Tongue (tissue), 2 donors: ENCODE data around the gene SPAG9. TPM values are rescaled to one million over a fixed set of nuclear protein-coding genes. Genes with fewer than 3 reads are reported as not detected.
A peak's percentile ranks its signal among the peaks of the same experiment; 100 is the strongest.
"Not testable (repeated sequence)": the region's sequence is repeated elsewhere in the genome, so short reads cannot be mapped to it uniquely, and the experiment has no call there.

ENCODE experiments used
- DNase-seq: peaks from one replicate; pipeline ENCODE4 v3.0.0-alpha.2; 2015
- total RNA-seq: library from RNA; depleted of rRNA; stranded (reverse); fragments of >200 nt; gene quantifications from one replicate; pipeline ENCODE4 v1.2.3, GENCODE V29; 2014

The SPAG9 gene
- total RNA-seq, 1 donor from 2014 or later = 153 TPM

DNA sequence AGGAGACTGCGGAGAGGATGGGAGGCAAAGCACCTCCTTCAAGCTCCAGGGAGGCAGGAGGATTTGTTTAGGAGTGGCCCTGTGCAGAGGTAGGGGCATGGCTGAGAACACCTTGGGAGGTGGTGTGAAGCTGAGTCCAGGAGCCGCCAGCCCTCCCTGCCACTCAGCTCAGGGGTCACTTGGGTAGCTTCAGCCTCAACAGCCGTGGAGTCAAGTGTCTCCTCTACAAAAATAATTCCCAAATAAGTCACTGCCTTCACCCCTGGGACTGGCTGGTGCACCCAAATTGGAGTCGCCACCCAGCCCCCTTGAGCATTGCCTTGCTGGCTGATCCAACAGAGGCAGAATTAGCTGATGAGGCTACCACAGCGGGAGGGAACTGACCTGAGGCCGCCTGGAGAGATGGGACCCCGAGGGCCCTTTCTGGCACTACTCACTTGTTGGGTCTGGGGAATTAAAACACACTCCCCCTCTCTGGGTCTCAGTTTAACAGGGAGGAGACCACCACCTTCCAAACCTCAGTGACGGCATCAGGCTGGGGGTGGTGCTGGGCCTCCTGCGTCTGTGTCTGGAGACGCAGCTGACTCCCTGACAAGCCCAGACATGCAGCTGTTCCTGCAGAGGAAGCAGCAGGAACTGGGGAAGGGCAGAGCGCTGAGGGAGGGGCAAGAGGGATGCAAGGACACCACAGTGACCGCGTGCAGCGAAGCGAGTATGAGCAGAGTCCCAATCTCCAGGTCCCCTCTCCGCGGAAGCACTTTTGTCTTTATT is 166.7 kb downstream of the SPAG9 start:
- peak; percentile 94 for DNase-seq

DNA sequence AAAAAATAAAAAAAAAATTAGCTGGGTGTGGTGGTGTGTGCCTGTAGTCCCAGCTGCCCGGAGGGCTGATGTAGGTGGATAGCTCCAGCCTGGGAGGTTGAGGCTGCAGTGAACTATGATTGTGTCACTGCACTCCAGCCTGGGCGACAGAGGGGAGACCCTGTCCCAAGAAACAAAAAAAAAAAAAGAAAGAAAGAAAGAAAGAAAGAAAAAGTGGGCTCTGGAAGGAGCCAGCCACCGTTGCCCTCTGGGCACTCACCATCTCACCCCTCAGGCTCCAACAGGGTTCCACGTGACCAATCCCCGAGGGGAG is 167.2 kb downstream of the SPAG9 start:
- DNase-seq = no peak

DNA sequence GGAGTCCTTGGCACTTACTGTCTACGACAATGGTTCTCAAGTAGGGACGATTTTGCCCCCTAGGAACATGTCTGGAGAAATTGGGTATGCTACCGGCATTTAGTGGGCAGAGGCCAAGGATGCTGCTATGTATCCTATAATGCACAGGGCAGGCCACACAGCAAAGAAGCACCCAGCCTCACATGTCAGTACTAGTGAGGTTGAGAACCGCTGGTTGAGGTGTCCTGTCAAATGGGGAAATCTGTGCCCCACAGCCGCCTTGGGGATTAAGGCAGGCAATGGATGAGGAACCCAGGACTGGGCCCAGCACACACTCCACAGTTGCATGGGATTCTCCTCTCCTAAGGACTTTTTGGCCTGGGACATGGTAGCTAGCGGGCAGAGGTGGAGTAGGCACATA is 167.8 kb downstream of the SPAG9 start:
- no peak for DNase-seq

DNA sequence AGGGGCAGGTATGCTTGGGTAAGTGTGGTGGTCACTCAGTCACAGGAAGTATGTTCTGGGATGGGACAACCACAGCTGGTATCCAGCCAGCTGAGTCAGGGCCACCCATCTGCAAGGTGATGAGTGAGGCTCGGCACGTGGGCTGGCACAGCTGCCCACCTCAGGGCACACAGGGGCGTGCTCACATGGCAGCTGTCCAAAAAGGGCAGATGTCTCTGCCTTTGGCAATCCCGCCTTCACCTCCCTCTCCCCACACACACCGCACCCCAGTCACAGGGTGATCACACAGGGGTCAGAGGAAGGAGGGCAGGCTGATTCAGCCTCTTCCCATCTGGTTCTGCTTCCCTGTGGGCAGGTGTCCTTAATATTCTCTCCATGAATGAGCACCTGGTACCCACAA is 168.7 kb downstream of the SPAG9 start:
- DNase-seq = peak; percentile 92

DNA sequence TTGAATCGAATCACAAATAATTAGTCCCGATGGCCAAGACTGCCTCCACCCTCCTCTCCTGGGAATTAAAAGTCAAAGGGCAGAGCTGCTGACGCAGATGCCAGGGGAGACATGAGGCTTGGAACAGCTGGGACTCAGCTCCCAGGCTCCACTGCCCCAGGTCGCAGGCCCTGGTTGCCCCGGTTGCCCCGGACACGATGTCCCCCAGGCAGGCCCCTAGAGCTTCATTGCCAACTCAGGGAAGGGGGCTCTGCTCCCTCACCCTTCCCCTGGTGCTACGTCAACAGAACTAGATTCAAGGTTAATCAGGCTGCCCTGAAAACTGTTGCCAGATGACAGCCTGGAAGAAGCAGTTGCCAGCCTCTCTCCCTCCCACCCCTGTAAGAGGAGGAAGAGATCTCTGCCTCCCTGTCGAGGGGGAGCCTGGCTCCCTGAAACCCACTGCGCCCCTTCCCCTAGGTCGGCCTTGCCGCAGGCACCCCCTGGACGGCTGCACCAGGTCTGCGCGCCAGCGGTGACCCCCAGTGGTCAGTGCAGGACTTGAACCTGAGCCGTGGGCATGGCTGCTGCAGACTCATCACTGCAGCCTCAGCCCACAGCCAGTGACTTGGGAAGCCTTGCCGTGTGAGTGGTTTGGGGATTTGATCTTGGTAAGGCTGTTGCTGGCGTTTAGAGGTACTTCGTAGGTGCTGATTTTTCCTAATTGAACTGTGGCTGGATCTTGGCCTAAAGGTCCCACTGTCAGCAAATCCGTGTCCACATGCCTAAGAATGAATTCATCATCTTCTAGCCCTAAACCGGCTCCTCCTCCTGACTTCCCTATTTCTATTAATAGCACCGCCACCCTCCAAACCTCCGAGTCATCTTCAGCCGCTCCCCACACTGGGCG is 170.4 kb downstream of the SPAG9 start:
- peak; percentile 70 for DNase-seq

DNA sequence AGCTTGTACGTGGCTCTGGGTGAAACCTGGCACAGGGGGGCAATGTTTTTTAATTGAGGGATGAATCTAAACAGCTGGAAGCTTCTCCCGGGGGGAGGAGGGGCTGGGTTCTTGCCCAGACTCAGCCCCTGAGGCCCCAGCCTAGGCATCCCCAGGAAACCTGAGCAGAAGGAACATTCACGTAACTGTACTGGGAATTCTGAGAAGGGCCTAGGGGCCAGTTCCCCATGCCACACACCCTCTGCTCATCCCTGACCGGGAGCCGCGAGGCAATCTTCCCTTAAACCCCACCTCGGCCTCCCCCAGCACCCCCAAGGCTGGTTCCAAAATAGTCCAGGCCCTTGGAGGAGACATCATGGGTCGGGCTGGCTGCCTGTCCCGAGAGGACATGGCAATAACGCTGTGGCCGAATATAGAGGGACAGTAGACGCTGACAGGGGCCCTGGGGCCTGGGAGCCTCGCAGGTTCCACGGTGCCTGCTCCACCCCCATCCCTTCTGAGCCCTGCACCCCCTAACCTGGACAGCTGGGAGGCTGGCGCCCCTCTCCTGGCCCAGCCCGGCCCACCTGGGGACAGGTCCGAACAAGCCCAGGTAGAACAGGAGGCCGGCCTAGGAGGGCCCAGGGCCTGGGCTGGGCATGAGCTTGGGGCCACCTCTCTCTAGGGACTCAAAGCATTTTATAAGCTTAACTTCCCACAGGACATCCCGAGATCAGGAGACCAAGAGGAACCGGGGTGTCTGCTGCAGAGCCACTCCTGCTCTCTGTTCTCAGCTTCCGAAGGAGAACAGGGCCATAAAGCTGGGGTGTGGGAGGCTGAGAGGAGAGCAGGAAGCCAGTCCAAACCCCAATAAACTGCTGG is 171.3 kb downstream of the SPAG9 start:
- peak; percentile 76 for DNase-seq

DNA sequence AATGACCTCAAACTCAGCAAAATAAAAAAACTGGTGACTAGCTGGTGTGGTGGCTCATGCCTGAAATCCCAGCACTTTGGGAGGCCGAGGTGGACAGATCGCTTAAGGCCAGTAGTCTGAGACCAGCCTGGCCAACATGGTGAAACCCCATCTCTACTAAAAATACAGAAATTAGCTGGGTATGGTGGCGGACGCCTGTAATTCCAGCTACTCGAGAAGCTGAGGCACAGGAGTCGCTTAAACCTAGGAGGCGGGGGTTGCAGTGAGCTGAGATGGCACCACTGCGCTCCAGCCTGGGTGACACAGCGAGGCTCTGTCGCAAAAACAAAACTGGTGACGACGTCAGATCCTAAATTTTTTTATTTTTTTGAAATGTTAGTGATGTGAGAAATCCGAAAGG is 172.0 kb downstream of the SPAG9 start:
- no peak for DNase-seq

DNA sequence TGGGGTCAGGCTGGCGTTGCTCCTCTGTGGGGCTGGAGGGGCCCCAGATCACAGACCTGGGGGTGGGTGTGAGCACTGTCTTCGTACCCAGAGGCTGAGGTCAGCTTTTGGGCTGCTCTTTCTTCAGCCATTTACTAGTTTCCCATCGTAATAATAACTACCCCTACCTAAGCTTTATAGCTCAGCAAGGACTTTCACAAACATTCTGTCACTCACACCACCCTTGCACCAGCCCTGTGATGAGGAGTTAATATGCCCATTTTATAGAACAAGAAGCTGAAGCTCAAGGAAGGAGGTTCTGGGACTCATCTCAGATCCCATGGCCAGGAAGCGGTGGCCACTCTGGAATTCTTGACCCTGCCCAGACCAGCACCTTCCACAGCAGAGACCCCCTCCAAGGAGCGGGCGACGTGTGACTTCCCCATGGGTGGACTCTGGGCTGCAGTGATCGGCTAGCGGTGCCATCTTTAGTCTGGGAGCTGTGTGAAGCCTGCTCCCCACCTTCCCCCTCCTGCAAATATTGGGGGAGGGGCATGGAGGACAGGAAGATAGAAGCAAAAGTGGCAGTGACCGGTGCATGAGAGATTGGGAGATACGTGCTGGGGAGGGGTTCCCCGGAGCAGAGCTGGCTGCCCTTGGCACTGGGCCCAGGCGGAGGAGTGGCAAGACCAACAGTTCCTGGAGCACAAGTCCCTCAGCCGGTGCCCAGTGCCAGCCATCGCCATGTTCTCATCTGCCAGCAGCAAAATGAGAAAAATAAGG is 172.7 kb downstream of the SPAG9 start:
- peak; percentile 93 for DNase-seq

DNA sequence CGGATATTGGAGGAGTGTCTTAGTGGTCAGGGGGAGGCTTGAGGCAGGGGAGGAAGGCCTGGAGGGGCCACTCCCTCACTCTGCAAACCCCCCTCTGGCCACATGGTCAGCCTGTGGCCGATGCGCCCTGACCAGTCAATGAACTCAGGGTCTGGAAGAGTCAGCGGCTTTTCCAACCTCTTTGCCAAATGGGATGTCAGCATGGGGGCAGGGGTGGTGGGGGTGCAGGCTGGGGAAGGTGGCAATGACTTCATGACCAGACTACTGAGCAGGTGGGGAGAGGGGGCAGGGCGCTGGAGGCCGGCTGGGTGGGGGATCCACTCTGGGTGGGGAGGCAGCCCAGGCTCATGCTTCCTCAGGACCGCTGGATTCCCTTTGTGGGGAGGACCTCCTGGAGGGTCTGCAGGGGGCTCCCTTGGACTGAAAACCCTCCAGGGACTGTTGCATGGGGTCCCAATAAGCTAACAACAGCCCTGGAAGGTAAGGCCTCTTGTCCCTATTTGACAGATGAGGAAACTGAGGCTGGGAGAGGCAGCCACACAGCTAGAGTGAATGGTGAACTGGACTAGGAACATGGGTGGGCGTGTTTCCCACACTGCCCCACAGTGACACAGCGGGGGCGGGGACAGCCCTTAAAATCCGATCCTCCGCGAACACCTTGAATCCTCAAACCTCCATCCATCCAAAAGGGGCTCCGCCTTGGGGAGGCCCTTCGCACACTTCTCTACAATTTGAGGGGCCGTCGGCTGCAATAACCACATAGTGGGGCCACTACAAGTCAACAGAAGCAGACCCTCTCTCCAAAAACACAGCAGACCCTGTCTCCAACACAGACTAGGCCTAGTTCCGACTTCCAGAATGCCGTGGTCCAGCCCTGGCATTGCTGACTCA is 173.5 kb downstream of the SPAG9 start:
- DNase-seq = no peak

DNA sequence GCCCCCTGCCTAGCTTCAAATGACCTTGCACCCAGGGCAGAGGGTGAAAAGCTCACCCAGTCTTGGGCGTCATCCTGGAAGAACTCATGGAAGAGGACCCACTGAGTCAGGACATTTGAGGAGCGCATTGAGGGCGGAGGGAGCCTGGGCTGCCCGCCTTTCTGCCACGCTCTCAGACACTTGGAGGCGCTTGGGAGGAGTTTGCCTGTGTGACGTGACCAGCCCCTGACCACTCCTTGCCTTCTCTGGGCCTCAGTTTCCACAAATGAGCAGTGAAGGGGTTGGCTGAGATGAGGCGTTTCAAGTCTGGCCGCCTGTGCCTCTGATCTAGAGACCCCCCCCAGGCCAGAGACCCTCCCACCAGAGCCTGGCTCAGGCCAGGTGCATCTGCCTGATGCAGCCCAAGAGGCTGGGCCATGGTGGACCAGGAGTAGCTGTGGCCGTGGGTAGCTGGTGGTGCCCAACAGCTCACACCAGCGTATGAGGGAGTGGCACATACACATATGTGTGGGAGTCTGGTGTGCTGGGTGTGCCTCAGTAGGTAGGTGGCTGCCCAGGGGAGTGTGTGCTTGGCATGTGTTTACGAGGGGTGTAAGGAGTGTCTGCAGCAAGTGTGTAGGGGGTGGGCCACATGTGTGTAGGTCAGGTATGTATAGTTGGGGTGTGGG is 174.3 kb downstream of the SPAG9 start:
- DNase-seq = no peak

DNA sequence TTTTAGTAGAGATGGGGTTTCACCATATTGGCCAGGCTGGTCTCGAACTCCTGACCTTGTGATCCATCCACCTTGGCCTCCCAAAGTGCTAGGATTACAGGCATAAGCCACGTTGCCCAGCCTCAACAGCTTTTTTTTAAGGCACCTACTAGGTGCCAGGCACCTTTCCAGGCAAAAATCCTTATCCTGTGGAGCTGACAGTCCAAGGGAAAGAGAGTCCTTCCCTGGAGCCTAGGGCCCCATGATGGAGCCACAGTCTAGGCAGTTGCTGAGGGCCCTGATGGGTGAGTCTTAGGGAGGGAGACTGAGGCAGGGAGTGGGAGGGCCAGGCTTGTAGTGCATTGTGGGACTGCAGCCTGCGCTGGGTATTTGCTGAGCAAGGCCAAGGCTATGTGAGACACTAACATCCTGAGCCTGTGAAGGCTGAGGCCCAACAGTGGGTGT is 174.9 kb downstream of the SPAG9 start:
- DNase-seq = no peak

DNA sequence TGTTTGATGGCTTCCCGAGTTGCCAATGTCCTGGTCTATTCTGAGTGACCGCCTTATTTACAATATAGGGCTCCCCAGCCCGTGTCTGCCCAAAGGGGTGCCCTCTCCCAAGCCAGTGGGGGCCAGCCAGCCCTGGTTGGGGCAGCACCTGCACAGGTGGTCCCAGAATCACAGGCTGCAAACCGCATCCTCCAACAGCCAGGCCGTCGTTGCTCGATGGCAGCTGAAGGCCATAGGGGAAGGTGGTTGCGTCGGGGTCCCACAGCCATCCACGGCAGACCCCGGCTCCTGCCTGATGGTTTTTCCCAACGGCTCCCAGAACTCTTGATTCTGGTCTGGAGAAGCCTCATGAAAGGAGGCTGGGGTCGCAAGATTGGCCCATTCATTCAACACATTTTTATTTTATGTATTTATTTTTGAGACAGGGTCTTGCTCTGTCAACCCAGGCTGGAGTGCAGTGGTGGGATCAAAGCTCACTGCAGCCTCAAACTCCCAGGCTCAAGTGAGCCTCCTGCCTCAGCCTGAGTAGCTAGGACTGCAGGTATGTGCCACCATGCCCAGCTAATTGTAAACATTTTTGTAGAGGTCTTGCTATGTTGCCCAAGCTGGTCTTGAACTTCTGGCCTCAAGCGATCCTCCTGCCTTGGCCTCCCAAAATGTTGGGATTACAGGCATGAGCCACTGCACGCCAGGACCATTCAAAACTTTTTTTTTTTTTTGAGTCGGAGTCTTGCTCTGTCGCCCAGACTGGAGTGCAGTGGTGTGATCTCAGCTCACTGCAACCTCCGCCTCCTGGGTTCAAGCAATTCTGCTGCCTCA is 175.6 kb downstream of the SPAG9 start:
- no peak for DNase-seq

DNA sequence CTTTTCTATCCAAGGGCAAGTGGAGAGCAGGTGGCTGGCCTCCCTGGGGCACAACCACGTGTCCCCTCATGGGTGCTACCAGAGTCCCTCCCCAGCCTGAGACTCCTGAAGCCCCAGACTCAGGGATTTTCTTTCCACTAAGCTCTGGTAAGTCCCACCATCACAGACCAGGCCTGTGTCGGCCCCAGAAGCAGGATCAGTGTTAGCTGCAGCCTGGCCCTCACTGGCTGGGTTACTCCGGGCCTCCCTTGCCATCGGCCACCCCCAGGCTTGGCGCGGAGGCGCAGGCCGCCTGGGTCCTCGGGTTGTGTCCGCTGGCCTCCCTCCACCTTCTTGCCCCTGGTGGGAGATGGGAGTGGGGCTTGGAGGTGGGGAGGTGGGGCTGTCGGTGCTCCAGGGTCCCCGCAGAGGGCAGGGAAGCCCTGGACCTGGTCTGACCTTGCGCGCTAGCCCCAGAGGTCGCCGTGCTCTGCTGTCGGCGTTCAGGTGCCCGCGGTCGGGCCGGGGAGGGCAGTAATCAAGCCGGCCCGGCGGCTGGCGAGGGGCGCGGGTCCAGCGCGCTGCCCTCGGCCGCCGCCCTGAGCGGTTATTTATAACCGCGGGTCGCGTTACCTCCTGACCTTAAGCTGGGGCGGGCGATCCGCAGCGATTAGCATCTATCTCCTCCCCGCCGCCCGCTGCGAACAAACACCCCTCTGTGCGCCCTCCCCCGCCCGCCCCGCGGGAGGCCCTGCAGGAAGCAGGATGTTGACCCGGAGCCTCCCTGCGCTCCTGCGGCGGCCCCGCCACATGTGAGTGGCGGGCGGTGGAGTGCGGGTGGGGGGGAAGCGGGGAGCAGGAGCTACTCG is 176.4 kb downstream of the SPAG9 start:
- DNase-seq = peak; percentile 82

DNA sequence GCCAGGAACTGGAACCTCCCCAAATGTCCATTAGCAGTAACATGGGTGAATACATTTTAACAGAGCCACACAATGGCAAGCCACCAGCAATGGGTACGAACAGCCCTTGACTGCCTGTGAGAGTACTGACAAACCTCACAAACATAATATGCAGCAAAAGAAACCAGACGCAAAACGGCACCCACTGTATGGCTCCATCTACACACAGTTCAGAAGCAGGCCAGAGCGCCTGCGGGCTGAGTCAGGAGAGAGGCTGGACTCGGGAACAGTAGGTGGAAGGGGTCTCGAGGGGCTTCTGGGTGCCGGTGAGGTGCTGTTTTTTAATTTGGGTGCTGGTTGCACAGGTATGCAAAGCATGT is 177.1 kb downstream of the SPAG9 start:
- DNase-seq = no peak

DNA sequence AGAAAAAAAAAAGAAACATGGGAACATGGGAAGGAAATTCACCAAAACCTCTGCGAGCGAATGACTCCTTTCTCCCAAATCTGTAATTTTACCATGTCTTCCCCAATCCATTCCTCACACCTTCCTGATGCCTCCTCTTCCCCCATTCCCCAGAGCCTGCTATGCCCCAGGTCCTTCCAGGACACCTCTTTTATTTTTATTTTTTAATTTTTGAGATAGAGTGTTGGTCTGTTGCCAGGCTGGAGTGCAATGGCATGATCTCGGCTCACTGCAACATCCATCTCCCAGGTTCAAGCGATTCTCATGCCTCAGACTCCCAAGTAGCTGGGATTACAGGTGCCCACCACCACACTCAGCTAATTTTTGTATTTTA is 179.0 kb downstream of the SPAG9 start:
- not testable (repeated sequence) for DNase-seq

DNA sequence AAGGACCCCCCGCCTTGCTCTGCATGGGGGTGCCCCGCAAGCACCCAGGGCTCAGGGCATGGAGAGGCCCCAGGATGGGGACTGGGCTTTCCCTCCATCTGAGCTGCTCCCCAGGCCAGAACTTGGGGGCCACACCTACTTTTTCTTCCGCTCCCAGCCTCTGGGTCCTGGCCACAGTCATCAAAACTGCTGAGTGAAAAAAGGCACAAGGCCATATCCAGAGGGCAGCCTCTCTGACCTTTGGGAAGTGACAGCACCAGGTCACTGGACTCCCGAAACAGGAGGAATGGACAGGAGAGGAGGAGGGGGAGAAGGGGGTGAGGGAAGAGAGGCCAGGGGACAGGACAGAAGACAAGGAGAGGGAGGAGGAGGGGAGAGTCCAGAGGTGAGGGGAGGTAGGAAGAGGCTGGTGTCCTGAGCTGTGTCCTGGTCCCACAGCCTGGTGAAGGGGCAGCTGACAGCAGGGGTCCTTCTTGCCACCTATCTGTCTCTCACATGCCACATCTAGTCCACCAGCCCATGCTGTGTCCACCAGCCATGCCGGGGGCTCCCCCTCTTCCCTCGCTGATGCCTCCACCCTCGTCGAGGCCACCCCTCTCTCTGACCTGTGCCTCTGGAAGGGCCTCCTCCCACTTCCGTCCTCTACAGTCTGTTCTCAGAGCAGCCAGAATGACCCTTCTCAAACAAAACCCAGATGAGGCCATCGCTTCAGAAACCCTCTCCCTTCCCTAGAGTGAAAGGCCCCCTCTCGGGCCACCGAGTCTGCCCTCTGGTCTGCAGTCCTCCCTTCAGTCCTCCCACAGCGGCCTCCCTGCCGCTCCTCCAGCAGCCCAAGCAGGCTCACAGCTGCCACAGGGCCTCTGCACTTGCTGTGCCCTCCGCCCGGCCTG is 180.6 kb downstream of the SPAG9 start:
- no peak for DNase-seq

DNA sequence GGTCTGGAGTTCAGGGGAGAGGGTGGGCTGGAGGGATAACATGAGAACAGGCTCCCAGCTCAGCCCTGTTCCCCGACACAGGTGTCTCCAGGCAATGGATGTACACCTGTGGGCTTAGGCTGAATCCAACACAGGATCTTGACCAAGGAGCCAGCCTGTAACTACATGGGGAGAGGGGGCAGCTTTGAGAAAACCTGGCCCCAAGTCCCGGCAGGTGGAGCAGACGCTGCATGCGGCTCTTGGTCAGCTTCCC is 181.2 kb downstream of the SPAG9 start:
- no peak for DNase-seq
